T-helper 1 cell treated with Interleukin-12 subunit alpha and Interleukin-12 subunit beta and Interleukin-4 antibody, amounts not matched to agents 30 ng/mL and 1 ng/mL, for 36 hours (primary cell): ENCODE results near the gene CLDN24. TPM values are rescaled to one million over a fixed set of nuclear protein-coding genes. Genes with fewer than 3 reads are reported as not detected.

ENCODE experiments used
- intact Hi-C: fragments of 100-400 bp; cut with micrococcal nuclease; formaldehyde crosslinking; loops from one replicate; pipeline ENCODE4 v1.15.1; 2024
- total RNA-seq: library from RNA; stranded (reverse); gene quantifications from 2 replicates; pipeline ENCODE4 v1.2.3, GENCODE V29; 2022

Gene CLDN24
- total RNA-seq, 1 donor from 2014 or later: not detected

GRCh38 chr4:183285886-183286285 is 36.3 kb downstream of the CLDN24 start:
- intact Hi-C loops: no loop called here

DNA sequence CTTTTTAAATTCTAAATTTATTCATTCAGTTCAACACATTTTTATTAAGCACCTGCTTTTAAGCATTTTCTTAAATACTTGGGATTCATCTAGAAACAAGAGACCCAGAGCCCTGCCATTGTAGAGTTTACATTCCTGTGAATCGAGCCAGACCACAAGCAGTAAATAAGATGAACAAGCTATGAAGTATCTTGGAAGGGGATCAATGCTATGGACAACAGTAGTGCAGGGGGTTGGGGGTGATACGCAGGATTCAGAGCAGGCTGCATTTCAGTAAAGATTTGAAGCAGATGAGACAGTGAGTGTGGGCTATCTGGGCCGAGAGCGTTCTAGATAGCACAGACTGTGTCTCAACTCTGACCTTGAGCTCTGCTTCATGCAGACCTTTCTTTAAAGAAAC is 37.3 kb downstream of the CLDN24 start:
- intact Hi-C loops: no loop called here

- intact Hi-C loops: no loop called here
These were observed 37.9 kb downstream of the CLDN24 start for GRCh38 chr4:183284258-183284785.

DNA sequence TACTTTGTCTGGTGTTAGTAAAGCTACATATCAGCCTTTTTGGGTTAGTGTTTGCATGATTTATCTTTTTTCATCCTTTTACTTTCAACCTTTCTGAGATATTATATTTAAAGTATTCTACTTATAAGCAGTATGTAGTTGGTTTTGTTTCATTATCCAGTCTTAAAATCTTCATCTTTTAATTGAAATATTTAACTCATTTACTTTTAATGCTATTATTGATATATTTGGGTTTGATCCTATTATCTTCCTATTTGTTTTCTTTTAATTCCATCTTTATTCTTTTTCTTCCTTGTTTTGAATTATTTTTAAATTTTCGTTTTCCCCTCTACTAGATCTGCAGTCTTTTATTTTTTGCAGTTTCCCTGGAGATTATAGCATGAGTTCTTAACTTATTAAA is 46.1 kb downstream of the CLDN24 start:
- intact Hi-C loops: no loop called here

GRCh38 chr4:183272384-183272783 is 49.8 kb downstream of the CLDN24 start:
- intact Hi-C loops: no loop called here

Other genes with a start within 250 kb of the CLDN24 start
- gene WWC2, start 223.2 kb downstream of the CLDN24 start, total RNA-seq: 0.27 and 0.32 TPM in 2 replicates
- gene CLDN22, start 2.1 kb downstream of the CLDN24 start, total RNA-seq: not detected in 2 replicates
- gene CDKN2AIP, start 122.2 kb upstream of the CLDN24 start, total RNA-seq: 22.8 and 24.0 TPM in 2 replicates
- 6.0 and 7.7 TPM in 2 replicates for gene ING2, start 182.6 kb upstream of the CLDN24 start, total RNA-seq